ENCODE data around the gene RNLS.

RNLS gene

GRCh38 chr10:88474884-88475844 lies 108.0 kb downstream of the RNLS start:
- no peak for DNase-seq

- no peak for DNase-seq
Measured at GRCh38 chr10:88473989-88474883, 108.9 kb downstream of the RNLS start.

- DNase-seq: no peak
Measured at GRCh38 chr10:88472540-88472939, 110.6 kb downstream of the RNLS start.

- no peak for DNase-seq
Measured at GRCh38 chr10:88471899-88472298, 111.2 kb downstream of the RNLS start.

GRCh38 chr10:88467835-88468485 lies 115.2 kb downstream of the RNLS start:
- DNase-seq: no peak

GRCh38 chr10:88466786-88467185 lies 116.3 kb downstream of the RNLS start:
- DNase-seq: no peak

GRCh38 chr10:88465765-88466164 lies 117.4 kb downstream of the RNLS start:
- DNase-seq: no peak

GRCh38 chr10:88463811-88464210 lies 119.3 kb downstream of the RNLS start:
- DNase-seq: no peak

- DNase-seq: no peak
Measured at GRCh38 chr10:88461426-88461825, 121.7 kb downstream of the RNLS start.

- no peak for DNase-seq
Measured at GRCh38 chr10:88459530-88459929, 123.6 kb downstream of the RNLS start.

GRCh38 chr10:88458209-88458608 lies 124.9 kb downstream of the RNLS start:
- DNase-seq: no peak

- no peak for DNase-seq
Measured at GRCh38 chr10:88457660-88458059, 125.5 kb downstream of the RNLS start.

GRCh38 chr10:88456730-88457129 lies 126.4 kb downstream of the RNLS start:
- DNase-seq: peak; percentile 38

GRCh38 chr10:88455831-88456230 lies 127.3 kb downstream of the RNLS start:
- no peak for DNase-seq

- no peak for DNase-seq
Measured at GRCh38 chr10:88450201-88450600, 132.9 kb downstream of the RNLS start.

GRCh38 chr10:88442716-88443115 lies 140.4 kb downstream of the RNLS start:
- DNase-seq: no peak

- DNase-seq: no peak
Measured at GRCh38 chr10:88440541-88440940, 142.6 kb downstream of the RNLS start.

- no peak for DNase-seq
Measured at GRCh38 chr10:88439932-88440331, 143.2 kb downstream of the RNLS start.

GRCh38 chr10:88437411-88437810 lies 145.7 kb downstream of the RNLS start:
- no peak for DNase-seq

- peak; percentile 11 for DNase-seq
Measured at GRCh38 chr10:88433565-88434186, 149.4 kb downstream of the RNLS start.

- no peak for DNase-seq
Measured at GRCh38 chr10:88431103-88431502, 152.0 kb downstream of the RNLS start.

- DNase-seq: no peak
Measured at GRCh38 chr10:88428976-88429375, 154.1 kb downstream of the RNLS start.

GRCh38 chr10:88428442-88428841 lies 154.7 kb downstream of the RNLS start:
- DNase-seq: no peak
